Measurements from ENCODE around the gene ADORA1.

DNA sequence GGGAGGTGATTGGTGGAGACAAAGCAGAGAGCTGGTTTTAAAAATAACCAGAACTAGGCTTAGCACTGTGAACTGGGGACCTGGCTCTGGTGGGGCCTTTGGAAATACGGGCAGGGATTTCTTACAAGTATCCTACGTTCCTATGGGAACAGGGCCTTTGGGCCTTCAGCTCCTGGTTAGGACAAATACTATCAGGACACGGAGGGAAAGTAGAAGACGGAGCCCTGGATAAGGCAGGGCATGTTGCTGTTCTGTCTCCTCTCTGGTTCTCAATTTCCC lies 36.4 kb upstream of the ADORA1 start:
- TF ChIP-seq MXI1 (IDR thresholded peaks at IDR 0.05; ENCODE audit: borderline replicate concordance, low read depth, low read length) (no peak), CTCF (conservative IDR thresholded peaks at IDR 0.05; ENCODE audit: low read depth, low read length) (no peak), RAD21 (IDR thresholded peaks at IDR 0.05; ENCODE audit: low read length) (no peak), FOS (IDR thresholded peaks at IDR 0.05; ENCODE audit: low read depth, low read length) (no peak), POLR2A (IDR thresholded peaks at IDR 0.05; ENCODE audit: low read depth, low read length) (no peak), CEBPB (IDR thresholded peaks at IDR 0.05; ENCODE audit: low read depth, low read length) (no peak), RFX5 (IDR thresholded peaks at IDR 0.05; ENCODE audit: low read depth, low read length) (no peak), SMC3 (IDR thresholded peaks at IDR 0.05; ENCODE audit: low read depth, low read length) (no peak), NFE2L2 (IDR thresholded peaks at IDR 0.05; ENCODE audit: low read depth, low read length) (no peak), MAFK (IDR thresholded peaks at IDR 0.05; ENCODE audit: low read depth, low read length) (no peak), RCOR1 (IDR thresholded peaks at IDR 0.05; ENCODE audit: insufficient replicate concordance, low read length) (no peak)
- TF ChIP-seq, protein P1, sequence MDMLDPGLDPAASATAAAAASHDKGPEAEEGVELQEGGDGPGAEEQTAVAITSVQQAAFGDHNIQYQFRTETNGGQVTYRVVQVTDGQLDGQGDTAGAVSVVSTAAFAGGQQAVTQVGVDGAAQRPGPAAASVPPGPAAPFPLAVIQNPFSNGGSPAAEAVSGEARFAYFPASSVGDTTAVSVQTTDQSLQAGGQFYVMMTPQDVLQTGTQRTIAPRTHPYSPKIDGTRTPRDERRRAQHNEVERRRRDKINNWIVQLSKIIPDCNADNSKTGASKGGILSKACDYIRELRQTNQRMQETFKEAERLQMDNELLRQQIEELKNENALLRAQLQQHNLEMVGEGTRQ (IDR thresholded peaks at IDR 0.05; ENCODE audit: low read depth, low read length): no peak

Data from IMR-90 (cell line).